PFSK-1 (cell line): ENCODE measurements around the gene PLCL2.

Experiments used
- POLR2AphosphoS5 ChIP-seq: IDR thresholded peaks from 2 replicates; pipeline ENCODE4 v1.6.1; 2012; ENCODE audit warnings: low read depth, mild to moderate bottlenecking, control low read depth, low read length, moderate library complexity
- REST ChIP-seq, 2 experiments: IDR thresholded peaks; 2 replicates each; pipeline versions ENCODE4 v1.6.1 to v1.8.0; 2011 to 2012; ENCODE audit warnings: low read depth in 2 of 2, low read length in 2 of 2, control low read depth in 1 of 2, inconsistent platforms in 1 of 2, mild to moderate bottlenecking in 1 of 2, moderate library complexity in 1 of 2; ENCODE audit not compliant: insufficient read depth in 1 of 2
- SIN3A ChIP-seq: IDR thresholded peaks from 2 replicates; pipeline ENCODE4 v1.6.1; 2012; ENCODE audit warnings: mild to moderate bottlenecking, low read length, moderate library complexity, borderline replicate concordance; ENCODE audit not compliant: insufficient read depth

DNA sequence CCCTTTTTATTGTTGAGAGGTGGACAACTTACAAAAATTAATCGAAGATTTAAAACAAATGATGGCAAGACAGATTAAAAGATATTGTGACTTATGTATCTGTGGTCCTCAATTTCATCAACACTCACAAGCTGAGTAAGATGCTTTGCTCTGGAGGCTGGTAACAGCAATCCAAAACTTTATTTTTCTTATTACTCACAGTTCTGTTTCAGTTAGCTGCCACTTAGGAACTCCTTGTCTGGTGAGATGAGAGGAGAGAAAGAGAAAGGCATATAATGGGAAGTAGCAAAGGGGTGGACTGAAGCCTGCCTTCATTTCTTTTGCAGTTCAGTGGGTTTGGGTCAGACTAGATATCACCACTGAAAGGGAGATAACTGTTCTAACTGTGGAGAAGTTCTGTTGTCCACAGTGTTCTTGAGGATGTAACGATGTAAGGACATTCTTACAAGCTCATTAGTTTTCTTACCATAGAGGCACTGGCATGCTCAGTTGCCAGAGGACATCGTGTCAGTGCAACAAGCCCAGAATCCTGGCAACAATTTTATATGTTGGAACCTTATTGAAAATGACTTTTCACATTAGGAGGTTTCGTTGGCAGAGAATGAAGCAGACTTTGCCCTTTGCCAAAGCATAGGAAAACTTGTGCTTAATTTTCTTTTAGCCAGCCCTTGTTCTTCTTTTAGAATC, 93.6 kb downstream of the PLCL2 start:
- no peak for TF ChIP-seq POLR2AphosphoS5
- no peak for TF ChIP-seq REST (IDR thresholded peaks at IDR 0.05; ENCODE audit: insufficient read depth in 1 of 2, low read depth in 2 of 2, low read length in 2 of 2)
- TF ChIP-seq SIN3A = no peak
